Measurements from ENCODE around the gene HIVEP1.
A peak's percentile ranks its signal among the peaks of the same experiment; 100 is the strongest.

HIVEP1 gene

GRCh38 chr6:12111363-12111670, 99.2 kb downstream of the HIVEP1 start:
- Histone ChIP-seq H3K9me3 (replicated peaks in 1 of 2; ENCODE audit: control insufficient read depth in 2 of 2, insufficient read depth in 1 of 2, low read depth in 1 of 2, low read length in 2 of 2) (no peaks in the 10 kb centered on the region), H4K8ac (ENCODE audit: low read depth, low read length) (no peak overlapping the region), H2BK12ac (ENCODE audit: low read length) (no peak overlapping the region), H2BK15ac (ENCODE audit: low read length) (no peak overlapping the region), H3K36me3 (replicated peaks in 1 of 2; ENCODE audit: control insufficient read depth in 2 of 2, insufficient read depth in 2 of 2, low read length in 2 of 2) (peaks cover 2 to 20% of the 10 kb centered on the region in 2 donors), H3K27me3 (ENCODE audit: control insufficient read depth in 3 of 3, insufficient read depth in 3 of 3, low read depth in 1 of 3, low read length in 3 of 3) (no peaks in the 10 kb centered on the region), H2AK5ac (ENCODE audit: low read depth, low read length) (no peak overlapping the region), H2BK120ac (ENCODE audit: low read depth, low read length) (no peak overlapping the region), H3K23ac (ENCODE audit: low read depth, low read length, poor library complexity) (no peak overlapping the region), H3K14ac (ENCODE audit: low read length) (no peak overlapping the region), H3K79me1 (ENCODE audit: low read depth, low read length) (peaks cover 2% of the 10 kb centered on the region), H3K9ac (ENCODE audit: low read depth, low read length, poor library complexity) (no peak overlapping the region), H3K4ac (ENCODE audit: low read length) (no peak overlapping the region), H2BK5ac (ENCODE audit: low read length) (no peak overlapping the region), H4K91ac (ENCODE audit: low read depth, low read length, poor library complexity) (no peak overlapping the region), H3K27ac (replicated peaks; ENCODE audit: low read length) (no peak overlapping the region), H2AFZ (ENCODE audit: low read length) (no peak overlapping the region), H3K4me1 (ENCODE audit: control insufficient read depth in 2 of 2, insufficient read depth in 1 of 2, low read depth in 1 of 2, low read length in 2 of 2) (no peaks in the 10 kb centered on the region), H3K4me2 (ENCODE audit: insufficient read depth, low read length, poor library complexity, severe bottlenecking) (no peak overlapping the region), H3K18ac (ENCODE audit: low read length) (no peak overlapping the region), H3K4me3 (ENCODE audit: low read length in 2 of 2) (no peak overlapping the region)
- DNase-seq (ENCODE audit: low spot score), result no peak
- no CpG with 5 or more reads among the region's 2 CpGs for WGBS, 2 donors (ENCODE audit: extremely low coverage in 2 of 2, insufficient read length in 2 of 2, insufficient replicate concordance in 1 of 2)

DNA sequence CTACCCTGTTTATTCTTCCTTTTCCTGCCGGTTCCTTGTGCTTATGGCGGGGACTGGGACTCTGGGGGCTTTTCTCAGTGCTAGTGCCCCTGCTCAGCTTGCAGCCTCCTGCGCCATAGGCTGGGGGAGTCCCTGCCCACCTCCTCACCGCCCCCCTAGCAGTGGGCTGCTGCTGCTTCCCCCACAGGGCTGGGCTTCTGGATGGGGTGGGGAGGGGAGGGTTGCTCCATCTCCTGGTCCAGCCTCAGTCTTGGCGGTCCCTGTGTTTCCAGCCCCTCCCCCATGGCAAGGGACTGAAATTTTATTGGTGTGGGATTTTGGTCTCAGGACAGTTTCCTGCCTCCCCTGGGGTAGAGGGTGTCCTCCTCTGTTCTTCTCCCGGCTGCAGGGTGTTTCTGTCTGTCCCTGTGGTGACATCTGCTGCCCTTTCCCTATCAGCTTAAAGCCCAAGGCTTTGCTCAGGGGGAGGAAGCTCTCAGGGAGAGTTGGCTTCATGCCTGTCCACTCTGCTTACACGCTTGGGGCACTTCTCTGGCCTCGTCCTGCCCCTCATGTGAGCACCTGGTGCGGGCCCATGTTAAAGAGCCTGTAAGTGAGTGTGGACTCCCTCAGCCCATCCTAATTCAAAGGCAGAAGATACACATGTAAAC, 100.6 kb downstream of the HIVEP1 start:
- Histone ChIP-seq H4K91ac (ENCODE audit: low read depth, low read length, poor library complexity) (no peak overlapping the region), H3K23ac (ENCODE audit: low read depth, low read length, poor library complexity) (peak overlapping the region; percentile 34), H3K18ac (ENCODE audit: low read length) (peak overlapping the region; percentile 61), H2BK15ac (ENCODE audit: low read length) (no peak overlapping the region), H3K9me3 (replicated peaks in 1 of 2; ENCODE audit: control insufficient read depth in 2 of 2, insufficient read depth in 1 of 2, low read depth in 1 of 2, low read length in 2 of 2) (peaks cover 2 to 4% of the 10 kb centered on the region in 2 donors), H2BK12ac (ENCODE audit: low read length) (peak overlapping the region; percentile 7), H2BK5ac (ENCODE audit: low read length) (no peak overlapping the region), H3K4me1 (ENCODE audit: control insufficient read depth in 2 of 2, insufficient read depth in 1 of 2, low read depth in 1 of 2, low read length in 2 of 2) (no peaks in the 10 kb centered on the region), H3K27ac (replicated peaks; ENCODE audit: low read length) (no peak overlapping the region), H2BK120ac (ENCODE audit: low read depth, low read length) (no peak overlapping the region), H3K4me2 (ENCODE audit: insufficient read depth, low read length, poor library complexity, severe bottlenecking) (no peak overlapping the region), H3K4ac (ENCODE audit: low read length) (no peak overlapping the region), H3K9ac (ENCODE audit: low read depth, low read length, poor library complexity) (no peak overlapping the region), H3K14ac (ENCODE audit: low read length) (no peak overlapping the region), H4K8ac (ENCODE audit: low read depth, low read length) (no peak overlapping the region), H2AFZ (ENCODE audit: low read length) (no peak overlapping the region), H2AK5ac (ENCODE audit: low read depth, low read length) (no peak overlapping the region), H3K4me3 (ENCODE audit: low read length in 2 of 2) (no peak overlapping the region), H3K36me3 (replicated peaks in 1 of 2; ENCODE audit: control insufficient read depth in 2 of 2, insufficient read depth in 2 of 2, low read length in 2 of 2) (peaks cover 3 to 20% of the 10 kb centered on the region in 2 donors), H3K79me1 (ENCODE audit: low read depth, low read length) (peaks cover 2% of the 10 kb centered on the region), H3K27me3 (ENCODE audit: control insufficient read depth in 3 of 3, insufficient read depth in 3 of 3, low read depth in 1 of 3, low read length in 3 of 3) (no peaks in the 10 kb centered on the region)
- no peak for DNase-seq (ENCODE audit: low spot score)
- WGBS, 2 donors (ENCODE audit: extremely low coverage in 2 of 2, insufficient read length in 2 of 2, insufficient replicate concordance in 1 of 2), result no CpG with 5 or more reads among the region's 9 CpGs

GRCh38 chr6:12113190-12113577, 101.1 kb downstream of the HIVEP1 start:
- Histone ChIP-seq H2BK15ac (ENCODE audit: low read length) (no peak overlapping the region), H4K91ac (ENCODE audit: low read depth, low read length, poor library complexity) (no peak overlapping the region), H3K4me1 (ENCODE audit: control insufficient read depth in 2 of 2, insufficient read depth in 1 of 2, low read depth in 1 of 2, low read length in 2 of 2) (no peaks in the 10 kb centered on the region), H3K23ac (ENCODE audit: low read depth, low read length, poor library complexity) (no peak overlapping the region), H3K9me3 (replicated peaks in 1 of 2; ENCODE audit: control insufficient read depth in 2 of 2, insufficient read depth in 1 of 2, low read depth in 1 of 2, low read length in 2 of 2) (peaks cover 2 to 6% of the 10 kb centered on the region in 2 donors), H3K9ac (ENCODE audit: low read depth, low read length, poor library complexity) (no peak overlapping the region), H3K18ac (ENCODE audit: low read length) (no peak overlapping the region), H2AK5ac (ENCODE audit: low read depth, low read length) (no peak overlapping the region), H2BK5ac (ENCODE audit: low read length) (no peak overlapping the region), H3K27me3 (ENCODE audit: control insufficient read depth in 3 of 3, insufficient read depth in 3 of 3, low read depth in 1 of 3, low read length in 3 of 3) (no peaks in the 10 kb centered on the region), H2AFZ (ENCODE audit: low read length) (no peak overlapping the region), H3K14ac (ENCODE audit: low read length) (no peak overlapping the region), H3K36me3 (replicated peaks in 1 of 2; ENCODE audit: control insufficient read depth in 2 of 2, insufficient read depth in 2 of 2, low read length in 2 of 2) (peaks cover 3 to 20% of the 10 kb centered on the region in 2 donors), H3K27ac (replicated peaks; ENCODE audit: low read length) (no peak overlapping the region), H2BK120ac (ENCODE audit: low read depth, low read length) (no peak overlapping the region), H3K4ac (ENCODE audit: low read length) (no peak overlapping the region), H2BK12ac (ENCODE audit: low read length) (peak overlapping the region; percentile 7), H3K4me3 (ENCODE audit: low read length in 2 of 2) (no peak overlapping the region), H4K8ac (ENCODE audit: low read depth, low read length) (no peak overlapping the region), H3K4me2 (ENCODE audit: insufficient read depth, low read length, poor library complexity, severe bottlenecking) (no peak overlapping the region), H3K79me1 (ENCODE audit: low read depth, low read length) (peaks cover 2% of the 10 kb centered on the region)
- no peak for DNase-seq (ENCODE audit: low spot score)
- WGBS, 2 donors (ENCODE audit: extremely low coverage in 2 of 2, insufficient read length in 2 of 2, insufficient replicate concordance in 1 of 2), result no CpG with 5 or more reads among the region's 6 CpGs

DNA sequence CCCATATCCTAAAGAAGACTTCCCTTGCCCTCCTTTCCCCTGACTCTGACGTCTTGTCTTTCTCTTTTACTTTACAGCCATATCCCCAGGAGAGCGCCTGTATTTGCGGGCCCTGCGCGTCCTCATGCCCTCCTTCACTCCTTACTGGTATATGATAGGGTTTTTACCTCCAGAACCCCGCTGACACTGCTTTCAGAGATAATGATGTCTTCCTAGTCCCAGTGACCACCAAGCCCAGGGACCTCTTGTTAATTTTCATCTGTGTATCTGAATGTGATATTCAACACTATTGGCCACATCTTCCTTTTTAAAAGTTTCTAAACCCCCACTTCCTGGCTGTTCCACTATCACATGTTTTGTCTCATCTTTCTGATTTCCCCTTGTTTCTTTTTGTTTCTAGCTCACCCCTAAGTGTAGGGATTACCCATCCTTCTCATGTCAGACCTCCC, 102.0 kb downstream of the HIVEP1 start:
- whole genome bisulfite sequencing, 2 donors (ENCODE audit: extremely low coverage in 2 of 2, insufficient read length in 2 of 2, insufficient replicate concordance in 1 of 2), result no CpG with 5 or more reads among the region's 6 CpGs
- Histone ChIP-seq H2AFZ (ENCODE audit: low read length) (no peak overlapping the region), H2BK120ac (ENCODE audit: low read depth, low read length) (no peak overlapping the region), H2BK12ac (ENCODE audit: low read length) (no peak overlapping the region), H3K4me1 (ENCODE audit: control insufficient read depth in 2 of 2, insufficient read depth in 1 of 2, low read depth in 1 of 2, low read length in 2 of 2) (peaks cover 0 to 3% of the 10 kb centered on the region in 2 donors), H3K14ac (ENCODE audit: low read length) (no peak overlapping the region), H3K36me3 (replicated peaks in 1 of 2; ENCODE audit: control insufficient read depth in 2 of 2, insufficient read depth in 2 of 2, low read length in 2 of 2) (peaks cover 3 to 20% of the 10 kb centered on the region in 2 donors), H4K91ac (ENCODE audit: low read depth, low read length, poor library complexity) (no peak overlapping the region), H3K4me2 (ENCODE audit: insufficient read depth, low read length, poor library complexity, severe bottlenecking) (no peak overlapping the region), H3K18ac (ENCODE audit: low read length) (no peak overlapping the region), H3K4ac (ENCODE audit: low read length) (no peak overlapping the region), H3K27me3 (ENCODE audit: control insufficient read depth in 3 of 3, insufficient read depth in 3 of 3, low read depth in 1 of 3, low read length in 3 of 3) (no peaks in the 10 kb centered on the region), H2AK5ac (ENCODE audit: low read depth, low read length) (no peak overlapping the region), H3K9ac (ENCODE audit: low read depth, low read length, poor library complexity) (no peak overlapping the region), H4K8ac (ENCODE audit: low read depth, low read length) (no peak overlapping the region), H2BK15ac (ENCODE audit: low read length) (no peak overlapping the region), H3K4me3 (ENCODE audit: low read length in 2 of 2) (no peak overlapping the region), H2BK5ac (ENCODE audit: low read length) (no peak overlapping the region), H3K23ac (ENCODE audit: low read depth, low read length, poor library complexity) (no peak overlapping the region), H3K27ac (replicated peaks; ENCODE audit: low read length) (no peak overlapping the region), H3K79me1 (ENCODE audit: low read depth, low read length) (peaks cover 2% of the 10 kb centered on the region), H3K9me3 (replicated peaks in 1 of 2; ENCODE audit: control insufficient read depth in 2 of 2, insufficient read depth in 1 of 2, low read depth in 1 of 2, low read length in 2 of 2) (peaks cover 2 to 6% of the 10 kb centered on the region in 2 donors)
- no peak for DNase-seq (ENCODE audit: low spot score)

Measured in neuronal stem cell (in vitro differentiated cells).